Testis (tissue), 2 donors: ENCODE measurements around the gene ZNF365.

Experiments used
- CTCF ChIP-seq, 3 experiments: fragments of 450-650 bp in 2 of 3; fragments of 200-600 bp in 1 of 3; sonication (generic) in 1 of 3; IDR thresholded peaks; one replicate each; pipeline ENCODE4 v1.5.1; 2016 to 2019; ENCODE audit warnings: antibody characterized with exemption in 3 of 3, mild to moderate bottlenecking in 2 of 3, moderate library complexity in 1 of 3
- POLR2A ChIP-seq: fragments of 450-650 bp; IDR thresholded peaks from one replicate; pipeline ENCODE4 v1.6.1; 2017; ENCODE audit warnings: antibody characterized with exemption, mild to moderate bottlenecking, moderate library complexity

GRCh38 chr10:62336404-62336803, 37.8 kb upstream of the ZNF365 start:
- no peak for TF ChIP-seq CTCF (IDR thresholded peaks at IDR 0.05)
- no peak for TF ChIP-seq POLR2A
